Fibroblast of the aortic adventitia (primary cell): Measurements from ENCODE around the gene ZMPSTE24. TPM values are rescaled to one million over a fixed set of nuclear protein-coding genes. Genes with fewer than 3 reads are reported as not detected.

Source experiments
- DNase-seq: peaks from one replicate; pipeline ENCODE4 v3.0.0-alpha.2; 2010; ENCODE audit warnings: low read depth
- H3K4me3 ChIP-seq: 2 replicates; pipeline ENCODE4 v1.5.1; 2011; ENCODE audit warnings: low read depth, mild to moderate bottlenecking, control low read depth, low read length, moderate library complexity
- CTCF ChIP-seq: IDR thresholded peaks from 2 replicates; pipeline ENCODE4 v1.5.1; 2011; ENCODE audit warnings: mild to moderate bottlenecking, low read length, control low read depth, inconsistent platforms; ENCODE audit not compliant: insufficient read depth
- total RNA-seq: library from RNA; depleted of rRNA; stranded (reverse); fragments of >200 nt; gene quantifications from 2 replicates; pipeline ENCODE4 v1.2.3, GENCODE V29; 2012; ENCODE audit warnings: low replicate concordance

ZMPSTE24 gene
- total RNA-seq, 1 donor = 103 TPM

GRCh38 chr1:40268211-40268610, 10.2 kb downstream of the ZMPSTE24 start:
- DNase-seq = no peak
- TF ChIP-seq CTCF = no peak
- no peak overlapping the region for H3K4me3 ChIP-seq

- H3K4me3 ChIP-seq = no peak overlapping the region
- no peak for TF ChIP-seq CTCF
- DNase-seq = peak; percentile 16
Observed at GRCh38 chr1:40270152-40270834, 12.3 kb downstream of the ZMPSTE24 start.

GRCh38 chr1:40272653-40273213, 14.7 kb downstream of the ZMPSTE24 start:
- no peak for DNase-seq
- H3K4me3 ChIP-seq = no peak overlapping the region
- TF ChIP-seq CTCF = no peak

- no peak for DNase-seq
Observed at GRCh38 chr1:40273547-40274166, 15.6 kb downstream of the ZMPSTE24 start.

GRCh38 chr1:40274331-40274730, 16.3 kb downstream of the ZMPSTE24 start:
- H3K4me3 ChIP-seq = no peak overlapping the region
- TF ChIP-seq CTCF = no peak
- no peak for DNase-seq

More at GRCh38 chr1:40273547-40274166, 15.6 kb downstream of the ZMPSTE24 start:
- H3K4me3 ChIP-seq = no peak overlapping the region
- no peak for TF ChIP-seq CTCF

GRCh38 chr1:40276122-40276521, 18.1 kb downstream of the ZMPSTE24 start:
- DNase-seq = no peak
- no peak overlapping the region for H3K4me3 ChIP-seq
- TF ChIP-seq CTCF = no peak
